Activated naive CD8-positive, alpha-beta T cell treated with anti-CD3 and anti-CD28 coated beads, Interleukin-2, amount 50 U/mL, for 24 hours (primary cell): Measurements from ENCODE around the gene MRPL24.

ENCODE experiments used
- ATAC-seq: fragments of 150-1000 bp; cut with Tn5 transposase; one replicate; pipeline ENCODE4 v1.10.0; 2021
- DNase-seq: peaks from one replicate; pipeline ENCODE4 v3.0.0; 2021
- H3K27ac Mint-ChIP-seq: one replicate; pipeline ENCODE4 v1.8.0; 2021; ENCODE audit warnings: mild to moderate bottlenecking, mixed read lengths
- H3K27me3 Mint-ChIP-seq: one replicate; pipeline ENCODE4 v1.8.0; 2021; ENCODE audit warnings: mixed read lengths
- H3K36me3 Mint-ChIP-seq: one replicate; pipeline ENCODE4 v1.8.0; 2021; ENCODE audit warnings: low read depth, mixed read lengths
- H3K4me1 Mint-ChIP-seq: one replicate; pipeline ENCODE4 v1.8.0; 2021; ENCODE audit warnings: mixed read lengths
- H3K4me3 Mint-ChIP-seq: one replicate; pipeline ENCODE4 v1.8.0; 2021; ENCODE audit warnings: mild to moderate bottlenecking, moderate library complexity, mixed read lengths
- H3K9me3 Mint-ChIP-seq: one replicate; pipeline ENCODE4 v1.8.0; 2021; ENCODE audit warnings: mixed read lengths

MRPL24 gene

DNA sequence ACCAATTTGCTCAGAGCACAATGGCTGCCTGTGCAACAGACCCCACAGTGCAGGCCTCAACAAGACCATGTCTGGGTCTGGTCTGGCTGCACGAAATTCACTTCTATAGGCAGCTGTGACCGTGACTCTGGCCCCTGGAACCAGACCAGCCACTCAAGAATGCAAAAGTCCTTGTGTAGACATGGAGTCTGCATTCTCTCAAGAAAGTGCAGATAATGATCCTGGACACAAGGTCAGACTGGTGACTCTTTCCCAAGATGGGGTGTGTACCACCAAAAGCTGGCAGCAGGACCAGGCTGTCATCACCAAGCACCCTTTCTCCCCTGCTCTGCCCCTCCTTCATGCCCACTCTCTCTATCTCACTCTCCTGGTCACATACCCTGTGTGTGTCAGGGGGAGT is 19.8 kb downstream of the MRPL24 start:
- Mint-ChIP-seq H3K27ac (peak overlapping the region; percentile 82), H3K9me3 (no peaks in the 10 kb centered on the region), H3K36me3 (peaks cover 45% of the 10 kb centered on the region), H3K27me3 (no peaks in the 10 kb centered on the region), H3K4me1 (peaks cover 12% of the 10 kb centered on the region), H3K4me3 (no peak overlapping the region)
- DNase-seq (no peak), ATAC-seq (no peak)

DNA sequence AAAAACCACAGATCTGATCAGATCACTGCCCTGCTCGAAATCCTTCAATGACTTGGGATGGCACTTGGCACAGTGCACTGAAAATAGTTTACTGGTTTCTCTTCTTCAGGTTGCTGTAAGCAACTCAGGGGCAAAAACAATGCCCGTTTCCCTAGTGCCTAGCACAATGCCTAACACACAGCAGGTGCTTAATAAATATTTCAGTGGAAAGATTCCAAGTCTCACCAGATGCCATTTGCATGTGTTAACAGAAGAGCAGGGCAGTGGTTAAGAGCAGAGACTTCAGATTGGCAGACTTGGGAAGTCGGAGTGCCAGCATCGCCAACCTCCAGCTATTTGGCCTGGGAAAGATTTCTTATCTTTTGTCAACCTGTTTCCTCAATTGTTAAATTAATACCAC is 23.5 kb downstream of the MRPL24 start:
- no peak overlapping the region for H3K4me3 Mint-ChIP-seq
- H3K9me3 Mint-ChIP-seq: no peaks in the 10 kb centered on the region
- no peak overlapping the region for H3K27ac Mint-ChIP-seq
- H3K4me1 Mint-ChIP-seq: peaks cover 10% of the 10 kb centered on the region
- H3K27me3 Mint-ChIP-seq: no peaks in the 10 kb centered on the region
- H3K36me3 Mint-ChIP-seq: peaks cover 20% of the 10 kb centered on the region
- ATAC-seq: no peak
- DNase-seq: no peak

DNA sequence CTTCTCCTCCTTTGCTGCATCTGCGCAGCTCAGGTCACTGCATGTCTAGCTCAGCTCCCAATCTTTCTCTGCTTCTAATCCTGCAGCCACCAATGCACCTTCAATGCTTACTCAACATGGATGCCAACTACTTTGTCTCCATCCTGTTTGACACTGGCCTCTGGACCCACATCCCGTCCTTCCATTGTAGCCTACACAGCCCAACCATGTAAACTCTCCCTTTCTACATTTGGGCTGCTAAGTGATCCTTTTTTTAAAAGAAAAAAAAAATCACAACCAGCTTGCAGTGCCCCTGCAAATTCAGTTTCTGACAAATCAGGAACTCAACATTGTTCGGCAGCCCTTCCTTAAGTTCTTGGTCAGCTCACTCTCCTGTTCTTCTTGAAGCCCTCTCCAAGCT is 26.1 kb downstream of the MRPL24 start:
- Mint-ChIP-seq H3K4me3 (no peak overlapping the region), H3K27ac (no peak overlapping the region)
- ATAC-seq: no peak

DNA sequence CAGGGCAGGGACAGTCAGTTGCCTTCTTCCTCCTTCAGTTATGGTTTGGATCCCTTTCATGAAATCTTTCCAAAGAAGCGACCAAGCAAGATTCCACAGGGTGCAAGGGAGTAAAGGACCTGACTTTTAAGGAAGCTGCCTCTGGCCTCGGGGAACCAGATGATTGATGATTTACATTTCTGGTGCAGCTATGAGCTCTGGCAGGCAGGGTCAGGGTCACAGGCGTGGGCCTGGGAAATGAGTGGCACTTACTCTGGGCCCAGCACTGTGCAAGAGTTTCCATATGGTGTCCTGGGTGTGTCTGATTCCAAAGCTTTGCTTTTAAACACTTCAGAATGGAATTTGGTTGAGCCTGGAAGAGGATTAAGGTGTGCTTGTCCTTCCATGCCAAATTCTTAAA is 28.3 kb downstream of the MRPL24 start:
- peaks cover 4% of the 10 kb centered on the region for H3K36me3 Mint-ChIP-seq
- ATAC-seq (no peak), DNase-seq (no peak)
- H3K4me1 Mint-ChIP-seq: no peaks in the 10 kb centered on the region
- H3K27ac Mint-ChIP-seq: no peak overlapping the region
- H3K4me3 Mint-ChIP-seq: no peak overlapping the region
- peaks cover under 1% of the 10 kb centered on the region for H3K27me3 Mint-ChIP-seq
- H3K9me3 Mint-ChIP-seq: no peaks in the 10 kb centered on the region

More for the DNA sequence above, 26.1 kb downstream of the MRPL24 start:
- no peaks in the 10 kb centered on the region for H3K9me3 Mint-ChIP-seq
- peaks cover 5% of the 10 kb centered on the region for H3K36me3 Mint-ChIP-seq
- H3K4me1 Mint-ChIP-seq: peaks cover under 1% of the 10 kb centered on the region
- no peak for DNase-seq
- H3K27me3 Mint-ChIP-seq: no peaks in the 10 kb centered on the region

DNA sequence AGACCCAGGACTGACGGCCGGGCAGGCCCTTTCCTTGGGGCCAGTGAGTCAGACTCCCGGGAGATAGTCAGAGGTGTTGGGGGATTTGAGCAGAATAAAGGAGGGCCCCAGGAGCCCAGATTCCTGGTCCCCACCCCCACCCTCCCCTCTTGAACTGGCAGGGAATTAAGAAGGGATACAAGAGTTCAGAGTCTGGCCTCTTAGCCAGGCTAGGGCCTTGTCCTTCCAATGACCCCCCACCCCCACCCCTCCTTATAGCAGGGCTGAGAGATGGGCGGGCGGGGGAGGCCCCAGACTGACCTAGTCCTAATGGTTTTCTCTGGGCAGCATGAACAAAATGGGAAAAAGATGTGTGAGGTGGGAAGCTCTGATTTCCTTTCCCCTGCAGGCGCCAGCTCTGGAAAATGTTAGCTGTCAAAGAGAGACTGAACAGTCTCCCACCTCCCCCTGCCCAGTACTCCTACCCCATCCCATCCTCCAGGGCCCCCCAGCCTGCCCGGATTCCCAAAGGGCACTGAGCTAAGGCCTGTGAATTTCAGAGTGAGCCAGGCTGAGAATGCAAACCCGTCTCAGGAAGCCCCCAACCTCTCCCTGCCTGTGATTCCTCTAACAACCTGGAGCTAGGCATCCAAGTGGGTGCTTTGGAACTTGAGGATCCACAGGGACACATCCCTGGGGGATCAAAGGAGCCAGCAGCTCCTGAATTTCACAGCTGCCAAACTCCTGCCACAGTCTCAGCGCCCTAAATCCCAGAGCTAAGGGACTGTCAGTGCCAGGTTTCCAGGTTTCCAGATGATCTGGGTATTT is 29.7 kb downstream of the MRPL24 start:
- H3K27ac Mint-ChIP-seq: no peak overlapping the region
- peaks cover 2% of the 10 kb centered on the region for H3K36me3 Mint-ChIP-seq
- peaks cover 6% of the 10 kb centered on the region for H3K27me3 Mint-ChIP-seq
- H3K4me3 Mint-ChIP-seq: no peak overlapping the region
- ATAC-seq (no peak), DNase-seq (no peak)
- H3K9me3 Mint-ChIP-seq: no peaks in the 10 kb centered on the region
- peaks cover 7% of the 10 kb centered on the region for H3K4me1 Mint-ChIP-seq

DNA sequence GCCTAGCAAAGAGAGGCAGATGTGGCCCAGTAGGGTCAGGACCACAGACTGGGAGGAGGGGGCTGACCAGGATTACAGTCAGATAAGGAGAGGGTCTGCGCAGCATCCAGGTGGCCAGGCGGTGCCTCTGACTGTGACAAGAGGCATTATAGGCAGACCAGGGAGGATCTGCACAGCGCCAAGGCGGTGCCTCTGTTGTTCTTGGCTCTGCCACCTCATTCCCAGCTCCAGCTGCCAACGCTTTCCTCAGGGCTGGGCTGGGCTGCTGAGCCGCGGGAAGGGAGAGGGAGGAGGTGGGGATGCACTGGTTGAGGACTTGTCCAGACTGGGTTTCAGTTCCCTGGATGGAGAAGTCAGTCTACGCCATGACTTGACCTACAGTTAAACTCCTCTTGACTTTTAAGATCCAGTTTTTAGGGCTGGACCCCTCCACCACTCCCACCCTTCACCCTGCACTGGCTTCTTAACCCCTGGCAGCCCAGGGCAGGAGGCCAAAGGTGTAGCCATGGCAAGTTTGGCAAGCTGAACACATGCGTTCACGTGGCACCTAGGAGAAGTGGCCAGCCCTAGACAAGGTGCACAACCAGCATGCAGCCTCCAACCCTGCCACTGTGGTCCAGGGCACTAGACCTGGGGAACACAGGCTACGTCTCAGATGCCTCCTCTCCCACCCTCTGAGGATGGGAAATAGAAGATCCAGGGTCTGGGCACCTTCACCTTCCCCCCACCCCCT is 31.0 kb downstream of the MRPL24 start:
- H3K4me3 Mint-ChIP-seq: no peak overlapping the region
- no peaks in the 10 kb centered on the region for H3K9me3 Mint-ChIP-seq
- no peak for ATAC-seq
- peaks cover 9% of the 10 kb centered on the region for H3K27me3 Mint-ChIP-seq
- no peaks in the 10 kb centered on the region for H3K36me3 Mint-ChIP-seq
- H3K27ac Mint-ChIP-seq: no peak overlapping the region
- H3K4me1 Mint-ChIP-seq: peaks cover 19% of the 10 kb centered on the region
- DNase-seq: no peak

DNA sequence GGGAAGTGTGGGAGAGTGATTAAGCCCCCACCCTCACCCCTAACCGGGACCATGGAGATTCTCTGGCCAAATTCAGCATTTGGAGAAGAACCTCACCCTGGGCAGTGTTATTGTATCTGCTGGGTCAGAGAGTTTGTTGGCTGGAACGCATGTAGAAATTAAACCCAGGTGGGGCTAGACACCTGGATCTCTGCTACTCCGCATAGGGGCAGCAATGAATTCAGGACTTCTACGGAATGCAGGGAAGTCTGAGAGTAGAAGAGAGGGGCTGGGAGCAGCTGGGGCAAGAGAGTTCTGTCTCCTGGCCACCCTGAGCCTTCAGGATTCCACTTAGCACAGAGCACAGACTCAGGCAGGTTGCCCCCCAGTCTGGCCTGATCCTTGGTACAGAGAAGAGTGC is 31.9 kb downstream of the MRPL24 start:
- H3K4me1 Mint-ChIP-seq: peaks cover 23% of the 10 kb centered on the region
- H3K9me3 Mint-ChIP-seq: no peaks in the 10 kb centered on the region
- H3K4me3 Mint-ChIP-seq: no peak overlapping the region
- H3K27ac Mint-ChIP-seq: no peak overlapping the region
- no peaks in the 10 kb centered on the region for H3K36me3 Mint-ChIP-seq
- no peak for ATAC-seq
- H3K27me3 Mint-ChIP-seq: peaks cover 15% of the 10 kb centered on the region
- no peak for DNase-seq

DNA sequence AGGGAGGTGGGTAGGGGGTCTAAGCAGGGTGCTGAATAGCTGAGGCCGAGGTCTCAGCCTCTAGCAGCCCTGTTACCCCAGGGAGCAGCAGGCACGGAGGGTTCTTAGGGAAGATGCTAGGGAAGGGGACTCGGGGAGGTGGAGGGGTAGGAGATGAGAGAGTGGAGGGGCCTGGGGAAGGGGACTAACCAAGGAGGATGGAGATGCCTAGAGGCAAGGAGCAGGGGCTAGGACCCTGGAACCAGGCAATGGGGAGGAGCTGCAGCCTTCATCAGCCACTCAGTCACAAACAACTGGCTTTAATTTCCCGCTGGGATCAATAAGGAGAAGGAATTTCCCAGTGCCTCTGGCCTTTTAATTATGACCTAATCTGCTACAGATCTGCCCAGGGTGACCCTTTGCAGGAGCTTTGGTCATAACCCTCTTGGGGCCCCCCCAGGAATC is 32.6 kb downstream of the MRPL24 start:
- ATAC-seq (no peak), DNase-seq (no peak)
- no peaks in the 10 kb centered on the region for H3K36me3 Mint-ChIP-seq
- peaks cover 23% of the 10 kb centered on the region for H3K27me3 Mint-ChIP-seq
- no peaks in the 10 kb centered on the region for H3K9me3 Mint-ChIP-seq
- no peak overlapping the region for H3K4me3 Mint-ChIP-seq
- no peak overlapping the region for H3K27ac Mint-ChIP-seq
- peaks cover 23% of the 10 kb centered on the region for H3K4me1 Mint-ChIP-seq

DNA sequence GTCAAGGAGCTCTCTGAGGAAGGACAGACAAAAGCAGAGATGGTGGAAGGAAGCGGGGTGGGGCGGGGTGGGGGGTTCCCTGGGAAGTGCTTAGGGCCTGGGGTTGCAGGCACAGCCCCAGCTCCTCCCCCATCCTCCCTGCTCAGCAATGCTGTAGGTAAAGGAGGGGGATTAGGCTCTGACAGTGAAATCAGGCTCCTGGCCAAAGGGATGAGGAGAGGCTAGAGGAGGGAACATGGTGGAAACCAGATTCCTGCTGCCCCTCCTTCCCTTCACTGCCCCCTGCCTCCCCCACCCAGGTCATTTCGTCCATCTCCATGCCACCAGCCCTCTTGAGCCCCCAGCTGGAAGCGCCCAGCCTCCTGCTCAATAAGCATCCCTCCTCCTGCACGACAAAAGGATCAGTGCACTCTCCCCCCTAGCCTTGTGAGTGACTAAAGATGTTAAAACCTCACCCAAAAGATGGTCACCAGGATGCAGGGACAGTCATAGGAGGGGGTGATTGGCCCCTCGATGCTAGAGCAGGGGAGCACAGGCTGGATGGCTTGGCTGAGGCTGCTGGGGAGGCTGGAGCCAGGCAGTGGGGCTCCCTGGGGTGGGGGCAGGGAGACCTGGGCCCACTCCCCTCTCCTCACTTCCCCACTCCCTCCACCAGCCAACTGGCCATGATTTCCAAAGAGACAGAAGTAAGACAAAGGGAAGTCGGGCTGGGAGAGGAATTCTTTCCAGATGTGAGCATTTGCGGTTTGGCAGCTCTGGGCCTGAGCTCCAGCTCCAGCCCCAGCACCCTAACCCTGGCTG is 33.3 kb downstream of the MRPL24 start:
- no peaks in the 10 kb centered on the region for H3K36me3 Mint-ChIP-seq

DNA sequence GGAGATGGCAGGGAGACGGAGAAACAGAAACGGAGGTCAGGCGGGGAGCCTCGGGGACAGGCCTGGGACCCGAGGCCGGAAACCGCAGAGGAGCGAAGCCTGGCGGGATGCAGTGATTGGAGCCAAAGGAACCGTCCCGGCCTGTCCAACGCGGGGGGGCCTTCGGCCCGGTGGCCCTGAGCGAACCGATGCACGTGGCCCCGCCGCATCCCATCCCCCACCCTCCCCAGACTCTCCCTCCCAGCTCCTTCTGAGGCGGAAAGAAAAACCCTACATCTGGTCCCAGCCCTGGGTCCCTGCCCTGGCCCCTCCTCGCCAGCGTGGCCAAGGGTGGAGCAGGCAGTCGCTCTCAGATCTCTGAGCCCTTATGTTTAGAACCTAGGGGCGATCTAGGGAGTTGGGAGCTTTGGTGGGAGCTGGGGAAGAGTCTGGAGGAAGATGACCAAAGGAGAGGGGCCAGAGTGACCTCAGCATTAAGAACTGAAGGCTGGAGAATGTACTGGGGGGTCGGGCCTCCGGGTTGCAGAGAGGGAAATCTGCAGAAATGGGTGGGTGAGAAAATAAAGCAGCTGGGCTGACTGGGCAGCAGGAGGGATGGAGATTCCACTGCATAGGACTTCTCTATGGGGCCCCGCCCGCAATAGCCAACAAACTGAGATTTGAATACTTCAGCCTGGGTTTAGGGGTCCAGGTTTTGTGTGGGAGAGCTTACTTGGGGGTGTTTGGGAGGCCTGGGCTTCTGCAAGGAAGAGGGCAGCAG is 34.1 kb downstream of the MRPL24 start:
- Mint-ChIP-seq H3K27ac (no peak overlapping the region), H3K27me3 (peaks cover 26% of the 10 kb centered on the region), H3K36me3 (no peaks in the 10 kb centered on the region), H3K9me3 (no peaks in the 10 kb centered on the region), H3K4me3 (peak overlapping the region; percentile 77), H3K4me1 (peaks cover 23% of the 10 kb centered on the region)
- ATAC-seq (no peak), DNase-seq (peak; percentile 25)

More for the DNA sequence above, 33.3 kb downstream of the MRPL24 start:
- no peak for ATAC-seq
- Mint-ChIP-seq H3K4me3 (no peak overlapping the region), H3K27ac (no peak overlapping the region), H3K4me1 (peaks cover 23% of the 10 kb centered on the region), H3K9me3 (no peaks in the 10 kb centered on the region), H3K27me3 (peaks cover 26% of the 10 kb centered on the region)
- DNase-seq: no peak

DNA sequence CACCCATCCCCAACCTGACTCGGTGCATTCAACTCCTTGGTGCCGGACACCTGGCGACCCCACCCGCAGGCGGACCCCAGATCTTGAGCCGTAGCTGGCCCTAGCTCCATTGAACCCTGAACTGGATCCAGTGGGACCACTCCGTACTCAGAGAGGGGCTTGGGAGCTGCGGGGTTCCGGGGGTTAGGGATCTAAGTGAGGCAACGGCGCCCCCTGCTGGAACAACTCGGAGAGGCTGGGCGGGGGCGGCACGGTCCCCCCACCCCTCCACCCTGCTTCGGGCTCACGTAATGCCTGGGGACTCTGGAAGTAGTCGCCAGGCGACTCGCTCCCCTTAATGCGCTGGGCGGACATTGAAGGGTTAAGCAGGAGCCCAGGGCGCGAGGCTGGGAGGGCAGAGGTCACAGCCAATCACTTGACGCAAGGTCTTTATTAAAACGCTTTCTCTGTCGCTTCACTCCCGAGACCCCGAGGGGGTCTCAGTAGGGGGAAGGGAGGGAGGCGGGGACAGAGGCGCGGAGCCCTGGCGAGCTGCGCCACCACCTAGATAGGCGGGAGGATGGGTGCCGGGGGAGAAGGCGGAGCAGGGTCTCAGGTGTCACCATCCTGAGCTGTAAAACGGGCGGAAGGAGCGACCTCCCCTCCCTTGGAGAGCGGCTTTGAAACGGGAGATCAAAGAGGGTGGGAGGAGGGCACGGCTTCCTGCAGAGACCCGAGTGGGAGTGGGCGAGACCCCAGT is 34.8 kb downstream of the MRPL24 start:
- Mint-ChIP-seq H3K36me3 (no peaks in the 10 kb centered on the region), H3K27ac (peak overlapping the region; percentile 59), H3K27me3 (peaks cover 29% of the 10 kb centered on the region), H3K4me3 (peak overlapping the region; percentile 77), H3K9me3 (no peaks in the 10 kb centered on the region), H3K4me1 (peaks cover 23% of the 10 kb centered on the region)
- ATAC-seq: peak; percentile 56
- peak; percentile 83 for DNase-seq

DNA sequence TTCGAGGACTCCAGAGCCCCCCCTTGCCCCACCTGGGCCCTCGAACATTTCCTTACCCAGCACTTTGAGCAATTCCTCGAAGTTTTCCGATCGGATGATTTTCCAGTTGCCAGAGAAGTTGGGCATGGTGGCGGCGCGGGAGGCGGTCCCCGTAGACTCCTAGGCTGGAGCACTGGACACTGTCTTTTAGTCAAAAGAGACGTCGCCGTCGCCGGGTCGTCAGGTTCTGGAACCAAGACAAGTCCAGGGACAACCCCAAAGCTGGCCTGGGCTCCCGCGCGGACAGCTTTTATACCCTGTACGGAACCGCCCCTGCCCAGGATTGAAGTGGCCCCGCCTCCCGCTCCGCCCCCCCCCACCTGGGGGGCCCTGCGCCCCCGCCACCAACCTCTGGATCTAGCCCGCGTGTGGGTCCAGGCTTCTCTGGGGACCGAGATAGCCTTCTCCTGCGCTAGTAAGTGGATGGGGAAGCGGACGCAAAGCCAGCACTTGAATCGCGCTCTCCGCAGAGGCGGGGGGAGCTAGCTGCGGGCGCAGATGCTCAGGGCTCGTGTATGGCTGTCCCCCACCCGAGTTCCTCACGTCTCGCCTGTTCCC is 35.5 kb downstream of the MRPL24 start, which contains the start of gene CRABP2:
TSS of gene CRABP2 (minus strand) at position 263 of the 597 bp plus-strand sequence. CDS start at position 126, 137 bp downstream.
- Mint-ChIP-seq H3K4me3 (peak within 1 kb of the TSS; percentile 77), H3K27me3 (peaks cover 33% of the 10 kb centered on the region), H3K36me3 (no peaks in the 10 kb centered on the region), H3K9me3 (no peaks in the 10 kb centered on the region), H3K4me1 (peaks cover 23% of the 10 kb centered on the region), H3K27ac (peak within 1 kb of the TSS; percentile 59)
- ATAC-seq (peak; percentile 18), DNase-seq (peak; percentile 24)

DNA sequence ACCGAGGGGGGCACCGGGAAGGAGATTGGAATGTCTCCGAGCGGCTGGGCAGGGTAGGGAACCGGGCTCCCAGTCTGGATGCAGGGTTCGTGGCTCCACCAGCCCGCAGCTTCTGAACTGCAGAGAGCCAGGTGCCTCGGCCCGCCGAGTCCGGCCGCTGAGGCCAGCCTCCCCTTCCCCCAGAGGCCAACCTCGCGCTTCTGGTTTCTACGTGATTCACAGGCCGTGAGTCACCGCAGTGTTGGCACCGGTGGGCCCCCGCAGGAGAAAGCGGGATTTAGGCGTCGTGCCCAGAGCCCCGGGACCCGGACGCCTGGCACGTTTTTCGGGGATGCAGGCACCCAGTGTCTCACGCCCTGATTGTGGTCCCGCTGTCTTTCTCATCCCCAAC is 36.0 kb downstream of the MRPL24 start:
- Mint-ChIP-seq H3K27ac (no peak overlapping the region), H3K4me1 (peaks cover 23% of the 10 kb centered on the region), H3K9me3 (no peaks in the 10 kb centered on the region), H3K27me3 (peaks cover 33% of the 10 kb centered on the region), H3K36me3 (no peaks in the 10 kb centered on the region), H3K4me3 (peak overlapping the region; percentile 5)
- no peak for ATAC-seq
- peak; percentile 64 for DNase-seq
